Heart right ventricle (tissue), 16 donors: ENCODE measurements around the gene RAD51. TPM values are rescaled to one million over a fixed set of nuclear protein-coding genes. Genes with fewer than 3 reads are reported as not detected.
A peak's percentile ranks its signal among the peaks of the same experiment; 100 is the strongest.

ENCODE experiments used
- ATAC-seq, 8 donors: fragments of 200-7000 bp; cut with Tn5 transposase; one replicate each; pipeline ENCODE4 v1.9.1; 2020; ENCODE audit warnings: mild to moderate bottlenecking in 8 of 8, moderate library complexity in 8 of 8, moderate number of reproducible peaks in 1 of 8
- DNase-seq, 2 donors: peaks; one replicate each; pipeline ENCODE4 v3.0.0-alpha.2; 2020
- H3K27ac ChIP-seq, 10 donors: fragments of 200-600 bp; sonication (generic) in 2 of 10; one replicate each; pipeline versions ENCODE4 v1.5.0 to v1.8.0; 2020 to 2022; ENCODE audit warnings: mild to moderate bottlenecking in 3 of 10
- H3K27me3 ChIP-seq, 7 donors: fragments of 200-600 bp; one replicate each; pipeline ENCODE4 v1.8.0; 2021 to 2022; ENCODE audit warnings: mild to moderate bottlenecking in 2 of 7
- H3K36me3 ChIP-seq, 9 donors: fragments of 200-600 bp; sonication (generic) in 1 of 9; one replicate each; pipeline versions ENCODE4 v1.5.0 to v1.8.0; 2020 to 2022; ENCODE audit warnings: mild to moderate bottlenecking in 2 of 9
- H3K4me1 ChIP-seq, 9 donors: fragments of 200-600 bp; sonication (generic) in 1 of 9; one replicate each; pipeline versions ENCODE4 v1.5.0 to v1.8.0; 2020 to 2022; ENCODE audit warnings: mild to moderate bottlenecking in 4 of 9
- H3K4me3 ChIP-seq, 10 donors: fragments of 200-600 bp; sonication (generic) in 2 of 10; one replicate each; pipeline versions ENCODE4 v1.5.0 to v1.8.0; 2020 to 2022; ENCODE audit warnings: mild to moderate bottlenecking in 7 of 10, moderate library complexity in 2 of 10
- H3K9me3 ChIP-seq, 11 donors: fragments of 200-600 bp in 10 of 11; sonication (generic) in 2 of 11; one replicate each; pipeline versions ENCODE4 v1.5.0 to v1.8.0; 2013 to 2022; ENCODE audit warnings: mild to moderate bottlenecking in 2 of 11, control low read depth in 1 of 11, moderate library complexity in 1 of 11
- WGBS, 2 donors: extraction: QIAGEN DNeasy Blood & Tissue Kit; methylation state at CpG; one replicate each; pipeline ENCODE4 v1.1.7; 2013; ENCODE audit warnings: inconsistent platforms in 1 of 2; 5-methylcytosine and 5-hydroxymethylcytosine counted together
- intact Hi-C, 10 donors: fragments of 100-400 bp; cut with DNase I; formaldehyde crosslinking; loops; one replicate each; pipeline versions ENCODE4 v1.11.1 to v1.14.2; 2022
- polyA plus RNA-seq, 2 donors: library from polyadenylated mRNA; stranded (reverse); fragments of 200-250 nt; gene quantifications; one replicate each; pipeline ENCODE4 v1.2.3, GENCODE V29; 2013
- total RNA-seq, 10 donors: library from RNA; stranded (reverse); fragmentation: NEBNext Ultra II Directional in 3 of 10; extraction: Animal tissue kit (Norgen Biotek cat#: 25700) in 3 of 10; gene quantifications; one replicate each; pipeline versions ENCODE4 v1.2.1 to v1.2.4, GENCODE V29; 2021 to 2023
- TF ChIP-seq, protein P1 (sequence below), 9 donors: fragments of 200-600 bp; sonication (generic) in 2 of 9; IDR thresholded peaks; one replicate each; pipeline versions ENCODE4 v1.5.0 to v1.8.0; 2021 to 2022; ENCODE audit warnings: antibody characterized with exemption in 9 of 9, mild to moderate bottlenecking in 5 of 9, moderate library complexity in 1 of 9
- donor health status: Arrhythmogenic right ventricular cardiomyopathy.
- donor health status: ischemic (EF 13 %, LVEDD 7.1; RV severe dilation, severe dysfunction).
- donor health status: healthy with polysubstance abuse.
- donor health status: DM: no; HTN: yes; CAD: no.
- donor health status: DM: no; HTN: no; CAD: no.
- donor health status: ischemic (EF 25% LVEDD 6.9; RV normal size, moderate dysfunction).
- donor health status: ischemic (EF 25% LVEDD 5.7; RV mildly dilated, moderate dysfunction).
- donor health status: healthy.
- donor health status: DM: yes; HTN: yes; CAD: no.
- donor health status: Ischemic cardiomyopathy.
- donor health status: ischemic (EF 35%, LVEDD 5.7; RV mildly dilated, moderate dysfunction).
- donor health status: nonischemic (EF 11% LVEDD 7.7; RV severe dilation, severe dysfunction).
- donor health status: DM: yes; HTN: yes; CAD: no.
- donor health status: PGD.
- donor health status: ischemic (EF 29% LVEDD 5.4; RV normal size, mild dysfunction).
- donor health status: nonischemic (EF 23%, LVEDD 6.1; RV moderate dilation, normal function).

Gene RAD51
- total and polyA plus RNA-seq, 12 donors, result 0.30 to 3.6 (median 0.61) TPM; not detected in 1

DNA sequence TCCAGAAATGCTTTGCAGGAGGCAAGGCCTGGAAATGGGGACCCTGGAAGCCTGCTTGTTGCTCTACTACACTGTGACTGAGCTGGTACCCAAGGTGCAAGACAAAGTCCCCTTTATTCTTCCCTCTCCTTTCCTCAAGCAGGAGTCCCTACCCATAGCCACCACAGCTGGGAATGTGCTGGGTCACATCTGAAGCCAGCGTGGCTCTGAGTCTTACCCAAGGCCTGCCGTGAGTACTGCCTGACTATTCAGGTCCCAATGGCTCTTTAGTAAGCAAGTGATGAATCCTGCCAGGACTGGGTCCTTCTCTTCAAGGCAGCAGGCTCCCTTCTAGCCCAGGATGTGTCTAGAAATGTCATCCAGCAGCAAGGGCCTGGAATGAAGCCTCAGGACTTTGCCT is 9.6 kb upstream of the RAD51 start:
- H3K4me3 ChIP-seq, result no peak overlapping the region
- ATAC-seq (no peak), DNase-seq (no peak)
- 93 to 94% methylated on average over 2 of the region's 2 CpGs for WGBS, 2 donors
- H3K27me3 ChIP-seq, result no peaks in the 10 kb centered on the region
- H3K36me3 ChIP-seq, result peaks cover 0 to 12% (median 0%) of the 10 kb centered on the region in 9 donors
- TF ChIP-seq, protein P1, sequence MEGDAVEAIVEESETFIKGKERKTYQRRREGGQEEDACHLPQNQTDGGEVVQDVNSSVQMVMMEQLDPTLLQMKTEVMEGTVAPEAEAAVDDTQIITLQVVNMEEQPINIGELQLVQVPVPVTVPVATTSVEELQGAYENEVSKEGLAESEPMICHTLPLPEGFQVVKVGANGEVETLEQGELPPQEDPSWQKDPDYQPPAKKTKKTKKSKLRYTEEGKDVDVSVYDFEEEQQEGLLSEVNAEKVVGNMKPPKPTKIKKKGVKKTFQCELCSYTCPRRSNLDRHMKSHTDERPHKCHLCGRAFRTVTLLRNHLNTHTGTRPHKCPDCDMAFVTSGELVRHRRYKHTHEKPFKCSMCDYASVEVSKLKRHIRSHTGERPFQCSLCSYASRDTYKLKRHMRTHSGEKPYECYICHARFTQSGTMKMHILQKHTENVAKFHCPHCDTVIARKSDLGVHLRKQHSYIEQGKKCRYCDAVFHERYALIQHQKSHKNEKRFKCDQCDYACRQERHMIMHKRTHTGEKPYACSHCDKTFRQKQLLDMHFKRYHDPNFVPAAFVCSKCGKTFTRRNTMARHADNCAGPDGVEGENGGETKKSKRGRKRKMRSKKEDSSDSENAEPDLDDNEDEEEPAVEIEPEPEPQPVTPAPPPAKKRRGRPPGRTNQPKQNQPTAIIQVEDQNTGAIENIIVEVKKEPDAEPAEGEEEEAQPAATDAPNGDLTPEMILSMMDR (IDR thresholded peaks at IDR 0.05), result no peak
- no peak overlapping the region for H3K27ac ChIP-seq
- no peaks in the 10 kb centered on the region for H3K9me3 ChIP-seq
- intact Hi-C loops, result loop anchor here in 1 of 10 donors (10.0 kb wide), 1 partner anchor 209 kb away; the partner anchor contains the start of gene VPS18
- no peaks in the 10 kb centered on the region for H3K4me1 ChIP-seq

DNA sequence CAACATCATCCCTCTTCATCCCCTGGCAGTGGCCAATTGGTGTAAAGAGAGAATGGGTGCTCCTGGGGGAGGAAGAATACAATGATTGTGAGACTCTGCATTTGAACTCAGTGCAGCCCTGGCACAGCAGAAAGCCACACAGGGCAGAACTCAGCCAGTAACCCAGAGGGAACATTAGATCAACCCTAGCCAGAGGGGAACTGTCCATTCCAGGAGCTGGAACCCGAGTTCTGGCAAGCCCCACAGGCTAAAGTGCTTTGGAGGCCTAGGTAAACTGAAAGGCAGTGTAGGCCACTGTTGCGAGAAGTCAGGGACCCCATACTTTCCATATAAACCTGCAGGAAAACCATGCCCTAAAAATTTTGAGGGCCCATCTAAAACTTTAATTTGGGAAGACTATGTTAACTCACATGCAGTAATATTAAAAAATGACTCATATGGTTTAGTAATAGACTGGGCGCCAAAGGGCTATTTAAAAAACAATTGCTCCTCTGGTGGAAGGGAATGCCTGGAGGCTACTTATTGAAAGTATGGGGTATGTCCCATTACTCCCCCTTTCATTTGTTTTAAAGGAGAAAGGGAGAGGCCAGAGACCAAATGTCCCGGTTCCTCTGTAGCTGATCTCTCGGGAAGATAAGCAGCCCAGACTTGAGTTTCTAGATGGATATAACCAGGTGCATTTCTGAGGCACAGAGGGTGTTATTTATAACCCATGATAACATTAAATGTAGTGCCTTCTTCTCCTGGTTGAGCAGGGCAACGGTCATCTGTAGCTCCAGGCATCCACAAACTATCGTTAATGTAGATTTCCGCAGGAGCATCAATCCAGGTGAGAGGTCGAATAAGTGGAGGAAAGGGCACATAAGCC is 5.8 kb upstream of the RAD51 start:
- no peak for ATAC-seq
- Histone ChIP-seq H3K4me1 (peaks cover 0 to 12% (median 9%) of the 10 kb centered on the region in 9 donors), H3K36me3 (peaks cover 0 to 30% (median 0%) of the 10 kb centered on the region in 9 donors), H3K4me3 (no peak overlapping the region), H3K27me3 (no peaks in the 10 kb centered on the region), H3K9me3 (no peaks in the 10 kb centered on the region), H3K27ac (no peak overlapping the region)
- WGBS, 2 donors, result 80 to 82% methylated on average over 9 of the region's 9 CpGs
- TF ChIP-seq, protein P1 (IDR thresholded peaks at IDR 0.05), result no peak
- intact Hi-C loops, result loop anchor here in 1 of 10 donors (10.0 kb wide), 1 partner anchor 206 kb away; the partner anchor contains the start of gene VPS18
- DNase-seq, result no peak

DNA sequence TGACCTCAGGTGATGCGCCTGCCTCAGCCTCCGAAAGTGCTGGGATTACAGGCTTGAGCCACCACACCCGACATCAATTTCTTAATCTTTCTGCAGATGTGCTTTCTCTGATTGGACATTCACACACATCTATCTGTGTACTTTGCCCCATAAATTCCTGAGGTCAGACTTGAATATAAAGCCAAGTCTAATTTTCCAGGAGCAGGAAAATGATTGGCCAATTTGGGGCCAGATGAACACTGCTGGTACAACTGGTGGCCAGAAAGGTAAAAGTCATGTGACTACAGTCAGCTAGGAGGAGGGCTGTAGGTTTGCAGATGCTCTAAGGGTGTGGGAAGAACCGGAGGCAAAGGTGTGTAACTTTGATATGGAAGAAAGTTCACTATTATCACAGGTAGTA is 3.2 kb upstream of the RAD51 start:
- DNase-seq (no peak), ATAC-seq (no peak)
- Histone ChIP-seq H3K4me1 (peaks cover 0 to 24% (median 18%) of the 10 kb centered on the region in 9 donors), H3K4me3 (no peak overlapping the region), H3K27ac (no peak overlapping the region), H3K36me3 (peaks cover 0 to 30% (median 0%) of the 10 kb centered on the region in 9 donors), H3K9me3 (no peaks in the 10 kb centered on the region), H3K27me3 (no peaks in the 10 kb centered on the region)
- 95 to 99% methylated on average over 4 of the region's 4 CpGs for WGBS, 2 donors
- TF ChIP-seq, protein P1 (IDR thresholded peaks at IDR 0.05), result no peak
- intact Hi-C loops, result loop anchor here in 3 of 10 donors (5.0 to 10.0 kb wide), 4 partner anchors 51 to 203 kb away; partner anchors contain the start of gene VPS18 (in 2 of the 3)

DNA sequence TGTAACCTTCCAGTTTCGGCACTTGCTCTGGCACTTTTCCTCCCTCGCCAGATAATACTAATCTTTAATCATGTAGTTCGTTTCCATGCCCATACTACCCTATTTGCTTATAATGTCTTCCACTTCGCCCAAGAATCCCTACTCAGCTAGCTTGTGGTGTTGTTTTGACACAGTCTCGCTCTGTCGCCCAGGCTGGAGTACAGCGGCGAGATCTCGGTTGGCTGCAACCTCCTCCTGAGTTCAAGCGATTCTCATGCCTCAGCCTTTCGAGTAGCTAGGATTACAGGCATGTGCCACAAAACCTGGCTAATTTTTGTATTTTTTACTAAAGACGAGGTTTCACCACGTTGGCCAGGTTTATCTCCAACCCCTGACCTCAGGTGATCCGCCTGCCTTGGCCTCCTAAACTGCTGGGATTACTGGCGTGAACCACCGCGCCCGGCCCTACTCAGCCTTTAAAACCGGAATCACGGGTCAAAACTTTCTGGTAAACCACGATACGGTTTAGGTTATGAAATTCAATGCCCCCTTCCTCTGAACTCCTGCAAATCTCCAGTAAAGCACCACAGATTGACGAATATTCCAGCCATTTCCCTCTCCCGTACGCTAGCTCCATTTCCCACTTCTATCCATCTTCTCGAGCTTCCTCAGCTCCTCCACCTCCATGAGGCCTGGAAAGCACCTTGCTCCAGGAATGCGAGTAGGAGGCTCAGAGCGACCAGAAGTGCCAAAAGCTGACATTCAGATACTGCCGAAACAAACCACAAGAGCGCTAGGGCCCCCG is 878 bp upstream of the RAD51 start:
- Histone ChIP-seq H3K27ac (peak overlapping the region; percentile 94 to 100 (median 98)), H3K4me1 (peaks cover 0 to 24% (median 18%) of the 10 kb centered on the region in 9 donors), H3K27me3 (no peaks in the 10 kb centered on the region), H3K9me3 (no peaks in the 10 kb centered on the region), H3K36me3 (peaks cover 0 to 31% (median 0%) of the 10 kb centered on the region in 9 donors), H3K4me3 (peak overlapping the region; percentile 52 to 90 (median 84))
- intact Hi-C loops, result loop anchor here in 3 of 10 donors (1.0 to 10.0 kb wide), 5 partner anchors 48 to 201 kb away; partner anchors contain the start of genes VPS18 (in 2 of the 3) and RMDN3 (in 1 of the 3)
- WGBS, 2 donors, result 34 to 35% methylated on average over 31 of the region's 31 CpGs
- TF ChIP-seq, protein P1 (IDR thresholded peaks at IDR 0.05), result no peak
- ATAC-seq (peak in 1 of 8 donors; percentile 12), DNase-seq (no peak)
